Measurements from ENCODE around the gene USP20.
A peak's percentile ranks its signal among the peaks of the same experiment; 100 is the strongest.

USP20 gene

DNA sequence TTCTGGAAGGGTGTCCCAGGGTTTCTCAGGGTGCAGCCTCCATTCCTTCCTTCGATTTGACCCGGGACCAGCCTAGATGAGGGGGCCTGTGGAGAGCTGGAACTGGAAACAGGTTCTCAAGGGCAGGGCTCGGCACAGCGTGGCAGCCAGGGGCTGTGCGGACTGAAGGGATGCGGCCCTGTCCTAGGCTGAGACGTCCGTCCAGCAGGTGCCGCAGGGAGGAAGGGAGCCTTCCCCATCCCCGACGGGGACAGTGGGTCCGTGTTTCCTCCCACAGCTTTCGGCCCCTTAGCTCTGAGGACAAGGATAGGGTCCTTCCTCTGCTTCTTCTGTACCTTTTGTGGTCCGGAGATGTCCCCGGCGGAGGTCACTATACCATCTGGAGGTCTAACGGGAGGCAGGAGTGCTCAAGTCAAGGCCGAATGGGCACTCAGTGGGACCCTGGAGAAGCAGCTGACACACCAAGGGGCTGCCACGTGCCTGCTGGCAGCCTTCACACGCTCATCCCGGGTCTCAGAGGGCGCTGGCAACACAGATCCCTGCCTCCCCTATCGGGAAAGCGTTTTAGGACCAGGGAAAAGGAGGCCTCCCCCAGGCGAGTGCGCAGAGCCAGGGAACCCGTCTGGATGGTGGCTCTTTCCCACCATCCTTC lies 49.9 kb downstream of the USP20 start:
- ChIA-PET CTCF (interaction anchor here (0.6 to 4.6 kb wide), 35 partner anchors 9 to 457 kb away, joined by 3 to 44 read pairs (median 4); partner anchors contain the start of genes FNBP1 and GPR107), POLR2A (interaction anchor here (0.6 to 1.6 kb wide), 2 partner anchors 157 to 238 kb away, joined by 3 to 9 read pairs; partner anchors contain the start of gene FNBP1)
- H3K4me3 ChIP-seq (ENCODE audit: low read depth, low read length), result no peak overlapping the region; the same call in 1 of the 2 replicates
- TF ChIP-seq, protein P1, sequence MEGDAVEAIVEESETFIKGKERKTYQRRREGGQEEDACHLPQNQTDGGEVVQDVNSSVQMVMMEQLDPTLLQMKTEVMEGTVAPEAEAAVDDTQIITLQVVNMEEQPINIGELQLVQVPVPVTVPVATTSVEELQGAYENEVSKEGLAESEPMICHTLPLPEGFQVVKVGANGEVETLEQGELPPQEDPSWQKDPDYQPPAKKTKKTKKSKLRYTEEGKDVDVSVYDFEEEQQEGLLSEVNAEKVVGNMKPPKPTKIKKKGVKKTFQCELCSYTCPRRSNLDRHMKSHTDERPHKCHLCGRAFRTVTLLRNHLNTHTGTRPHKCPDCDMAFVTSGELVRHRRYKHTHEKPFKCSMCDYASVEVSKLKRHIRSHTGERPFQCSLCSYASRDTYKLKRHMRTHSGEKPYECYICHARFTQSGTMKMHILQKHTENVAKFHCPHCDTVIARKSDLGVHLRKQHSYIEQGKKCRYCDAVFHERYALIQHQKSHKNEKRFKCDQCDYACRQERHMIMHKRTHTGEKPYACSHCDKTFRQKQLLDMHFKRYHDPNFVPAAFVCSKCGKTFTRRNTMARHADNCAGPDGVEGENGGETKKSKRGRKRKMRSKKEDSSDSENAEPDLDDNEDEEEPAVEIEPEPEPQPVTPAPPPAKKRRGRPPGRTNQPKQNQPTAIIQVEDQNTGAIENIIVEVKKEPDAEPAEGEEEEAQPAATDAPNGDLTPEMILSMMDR (IDR thresholded peaks at IDR 0.05; ENCODE audit: insufficient read depth, low read length, missing control alignments), result peak; percentile 23
- DNase-seq (ENCODE audit: low read depth, low spot score), result no peak

- ChIA-PET POLR2A (interaction anchor here (1.6 kb wide), 1 partner anchor 157 kb away, joined by 9 read pairs; the partner anchor contains the start of gene FNBP1), CTCF (interaction anchor here (0.6 to 4.6 kb wide), 31 partner anchors 9 to 456 kb away, joined by 3 to 44 read pairs (median 4); partner anchors contain the start of genes FNBP1 and GPR107)
- H3K4me3 ChIP-seq (ENCODE audit: low read depth, low read length), result peak overlapping the region; percentile 15
Observed at GRCh38 chr9:129885670-129886106, 50.4 kb downstream of the USP20 start.

GRCh38 chr9:129886226-129887174 lies 51.2 kb downstream of the USP20 start:
- DNase-seq (ENCODE audit: low read depth, low spot score), result no peak
- POLR2A ChIA-PET, result interaction anchor here (1.6 kb wide), 1 partner anchor 156 kb away, joined by 9 read pairs; the partner anchor contains the start of gene FNBP1
- no peak overlapping the region; the same call in 1 of the 2 replicates for H3K4me3 ChIP-seq (ENCODE audit: low read depth, low read length)
- TF ChIP-seq, protein P1 (IDR thresholded peaks at IDR 0.05; ENCODE audit: insufficient read depth, low read length, missing control alignments), result no peak
- CTCF ChIA-PET, result interaction anchor here (0.6 to 4.6 kb wide), 20 partner anchors 8 to 220 kb away, joined by 3 to 44 read pairs (median 4); partner anchors contain the start of genes C9orf78, FNBP1 and USP20

More at GRCh38 chr9:129885670-129886106, 50.4 kb downstream of the USP20 start:
- TF ChIP-seq, protein P1 (IDR thresholded peaks at IDR 0.05; ENCODE audit: insufficient read depth, low read length, missing control alignments), result peak; percentile 99
- DNase-seq (ENCODE audit: low read depth, low spot score), result peak; percentile 26

DNA sequence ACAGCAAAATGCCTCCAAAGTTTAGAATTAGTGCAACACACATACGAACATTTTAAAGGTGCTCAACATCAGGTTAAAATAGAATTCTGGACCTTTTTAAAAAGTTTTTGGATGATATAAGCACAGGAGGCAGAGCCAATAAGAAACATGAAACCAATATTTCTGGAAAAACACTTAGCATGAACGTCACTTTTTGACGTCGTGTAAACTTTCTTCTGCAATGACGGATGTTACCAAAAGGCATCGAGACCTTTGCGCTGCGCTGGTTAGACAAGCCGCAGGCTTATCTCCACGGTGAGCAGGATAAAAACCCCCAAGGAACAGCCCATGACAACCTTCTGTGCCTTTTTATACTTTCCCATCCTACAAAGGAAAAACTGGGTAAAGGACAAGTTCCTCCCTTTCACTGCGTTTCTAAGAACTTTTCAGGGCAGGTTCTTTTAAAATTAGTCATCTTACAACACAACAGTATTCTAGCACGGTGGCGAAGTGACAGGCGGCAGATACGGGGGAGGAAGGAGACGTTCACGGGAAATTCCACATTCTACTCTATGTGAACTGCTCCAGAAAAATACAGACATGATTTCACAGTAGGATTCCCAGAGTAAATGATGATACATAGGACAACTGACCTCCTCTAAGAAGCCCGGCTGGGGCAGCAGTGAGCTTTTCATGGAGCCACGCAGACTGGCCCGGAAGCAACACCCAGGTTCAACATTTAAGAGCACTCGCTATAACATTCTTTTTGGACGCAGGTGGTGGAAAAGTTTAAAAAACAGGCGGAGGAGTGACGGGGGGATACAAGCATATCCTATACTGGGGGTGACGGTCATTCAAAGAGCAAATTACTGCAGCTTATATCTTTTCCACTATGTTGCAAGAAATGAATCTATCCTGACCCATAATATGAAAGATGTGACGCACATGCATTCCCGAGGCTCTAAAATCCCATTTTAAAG lies 52.4 kb downstream of the USP20 start:
- ChIA-PET POLR2A (no interaction called here), CTCF (interaction anchor here (0.7 to 4.6 kb wide), 11 partner anchors 9 to 259 kb away, joined by 3 to 44 read pairs (median 5); partner anchors contain the start of gene FNBP1)
- DNase-seq (ENCODE audit: low read depth, low spot score), result no peak
- TF ChIP-seq, protein P1 (IDR thresholded peaks at IDR 0.05; ENCODE audit: insufficient read depth, low read length, missing control alignments), result no peak
- no peak overlapping the region for H3K4me3 ChIP-seq (ENCODE audit: low read depth, low read length)

DNA sequence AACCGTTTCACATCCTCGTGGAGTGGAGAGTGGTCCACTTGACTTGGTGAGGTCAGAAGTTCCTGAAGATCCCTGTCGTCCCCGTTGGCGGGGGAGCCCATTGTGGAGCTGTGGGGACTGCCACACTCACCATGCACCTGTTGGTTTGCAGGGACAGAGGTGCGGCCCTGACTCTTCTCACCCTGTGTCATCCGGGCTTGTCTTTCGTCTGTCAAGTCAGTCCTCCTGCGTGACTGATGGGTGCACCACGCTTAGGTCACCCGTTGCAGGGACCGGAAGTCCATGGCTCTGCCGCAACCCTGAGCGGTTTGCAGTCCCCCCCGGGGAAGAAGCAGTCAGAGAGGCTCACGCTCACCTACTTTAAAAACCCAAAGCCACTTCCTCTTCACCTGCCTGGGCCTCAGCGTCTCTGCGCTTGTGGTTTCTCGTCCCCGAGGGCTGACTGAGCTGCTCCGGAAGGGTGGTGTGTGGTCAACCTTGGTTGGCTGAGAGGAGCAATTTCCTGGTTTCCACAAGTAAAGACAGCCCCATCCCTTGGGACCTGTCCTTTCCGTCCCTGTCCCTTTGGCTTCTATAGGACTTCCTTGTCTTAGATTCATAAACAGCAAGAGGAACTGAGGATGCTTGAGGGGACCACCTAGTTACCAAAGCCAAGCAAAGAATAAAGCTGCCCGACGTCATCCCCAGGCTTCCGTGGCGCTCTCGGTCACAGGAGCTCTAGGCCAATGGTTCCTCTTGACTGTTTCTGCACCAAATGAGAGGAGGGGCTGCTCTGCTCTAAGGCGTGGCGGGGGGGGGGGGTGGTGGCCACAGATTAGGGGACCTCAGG lies 53.2 kb downstream of the USP20 start:
- TF ChIP-seq, protein P1 (IDR thresholded peaks at IDR 0.05; ENCODE audit: insufficient read depth, low read length, missing control alignments), result no peak
- no peak overlapping the region for H3K4me3 ChIP-seq (ENCODE audit: low read depth, low read length)
- ChIA-PET CTCF (interaction anchor here (0.7 to 4.6 kb wide), 11 partner anchors 9 to 258 kb away, joined by 3 to 44 read pairs (median 4); partner anchors contain the start of gene FNBP1), POLR2A (no interaction called here)
- no peak for DNase-seq (ENCODE audit: low read depth, low spot score)
